Memory B cell (primary cell): ENCODE results near the gene EPS8L2.
"Not testable (repeated sequence)": the region's sequence is repeated elsewhere in the genome, so short reads cannot be mapped to it uniquely, and the experiment has no call there.

Source experiments
- ATAC-seq: fragments of 150-1000 bp; cut with Tn5 transposase; 2 replicates; pipeline ENCODE4 v1.10.0; 2021; ENCODE audit warnings: low read depth, mild to moderate bottlenecking, moderate library complexity
- DNase-seq, 2 donors: peaks; one replicate each; pipeline ENCODE4 v3.0.0; 2022; ENCODE audit warnings: low spot score in 2 of 2
- H3K27ac Mint-ChIP-seq: one replicate; pipeline ENCODE4 v1.8.0; 2022; ENCODE audit warnings: mild to moderate bottlenecking, moderate library complexity, mixed read lengths
- H3K27me3 Mint-ChIP-seq: one replicate; pipeline ENCODE4 v1.8.0; 2022; ENCODE audit warnings: mixed read lengths
- H3K36me3 Mint-ChIP-seq: one replicate; pipeline ENCODE4 v1.8.0; 2022; ENCODE audit warnings: mild to moderate bottlenecking, mixed read lengths
- H3K4me1 Mint-ChIP-seq: one replicate; pipeline ENCODE4 v1.8.0; 2022; ENCODE audit warnings: mixed read lengths
- H3K4me3 Mint-ChIP-seq: one replicate; pipeline ENCODE4 v1.8.0; 2022; ENCODE audit warnings: mild to moderate bottlenecking, moderate library complexity, mixed read lengths
- H3K9me3 Mint-ChIP-seq: one replicate; pipeline ENCODE4 v1.8.0; 2022; ENCODE audit warnings: mixed read lengths

EPS8L2 gene

DNA sequence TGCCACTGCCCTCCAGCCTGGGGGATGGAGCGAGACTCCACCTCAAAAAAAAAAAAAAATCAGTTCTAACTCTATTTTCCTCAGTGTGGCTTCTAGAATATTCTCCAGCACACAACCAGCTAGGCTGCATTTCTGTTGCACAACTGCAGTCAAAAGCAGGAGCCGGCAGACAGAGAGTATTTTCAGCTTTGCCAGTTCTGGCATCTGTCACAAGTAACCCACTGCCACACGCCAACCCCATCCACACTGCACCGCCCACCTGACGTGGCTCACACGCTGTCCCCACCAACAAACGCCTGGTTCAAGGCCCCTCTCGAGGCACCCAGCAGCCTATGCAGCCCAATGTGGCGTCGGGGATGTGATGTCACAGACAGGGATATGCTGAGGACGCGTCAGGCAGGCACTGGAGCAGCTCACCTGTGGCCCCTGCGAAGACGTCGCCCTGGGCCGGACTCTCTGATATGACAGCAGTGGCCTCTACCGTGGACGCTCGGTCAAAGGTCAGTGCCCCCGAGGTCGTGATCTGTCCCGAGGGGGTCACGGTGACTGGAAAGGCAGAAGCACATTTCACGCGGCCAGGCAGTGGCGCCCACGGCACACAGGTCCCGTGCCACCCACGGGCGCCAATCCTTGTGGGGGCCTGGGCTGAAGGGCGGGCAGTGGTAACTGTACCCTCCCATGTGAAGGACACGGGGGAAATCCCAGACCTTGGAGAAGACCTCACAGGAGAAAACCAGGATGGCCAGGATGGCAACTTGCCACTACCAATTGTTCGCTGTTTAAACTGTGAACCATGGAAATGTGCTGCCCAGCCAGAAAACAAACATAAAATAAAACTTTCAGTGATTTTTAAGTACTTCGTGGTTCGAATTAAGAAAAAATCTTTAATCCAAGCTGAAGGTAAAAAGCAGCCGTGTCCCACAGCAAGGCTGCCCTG, 26.5 kb upstream of the EPS8L2 start:
- H3K4me3 Mint-ChIP-seq = no peak overlapping the region
- H3K4me1 Mint-ChIP-seq = no peaks in the 10 kb centered on the region
- peaks cover 34% of the 10 kb centered on the region for H3K36me3 Mint-ChIP-seq
- no peaks in the 10 kb centered on the region for H3K27me3 Mint-ChIP-seq
- ATAC-seq (no peak), DNase-seq (no peak)
- no peak overlapping the region for H3K27ac Mint-ChIP-seq
- no peaks in the 10 kb centered on the region for H3K9me3 Mint-ChIP-seq

DNA sequence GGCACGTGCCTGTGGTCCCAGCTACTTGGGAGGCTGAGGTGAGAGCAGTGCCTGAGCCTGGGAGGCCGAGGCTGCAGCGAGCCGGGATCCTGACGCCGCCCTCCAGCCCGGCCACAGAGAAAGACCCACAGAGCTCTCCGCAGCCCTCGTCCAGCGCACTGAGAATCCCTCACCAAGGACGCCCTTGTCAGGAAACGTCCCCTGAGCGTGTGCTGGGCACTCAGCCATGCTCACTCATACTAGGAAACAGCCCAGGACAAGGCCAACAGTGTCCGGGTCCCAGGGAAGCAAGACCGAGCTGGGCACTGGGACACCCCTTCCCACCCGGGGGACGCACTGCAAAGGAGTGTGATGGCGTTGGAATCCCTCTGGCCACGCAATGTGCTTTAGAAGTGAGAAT, 25.6 kb upstream of the EPS8L2 start:
- Mint-ChIP-seq H3K27ac (no peak overlapping the region), H3K4me3 (no peak overlapping the region), H3K4me1 (no peaks in the 10 kb centered on the region), H3K9me3 (no peaks in the 10 kb centered on the region), H3K27me3 (no peaks in the 10 kb centered on the region), H3K36me3 (peaks cover 37% of the 10 kb centered on the region)
- no peak for ATAC-seq
- DNase-seq = no peak

DNA sequence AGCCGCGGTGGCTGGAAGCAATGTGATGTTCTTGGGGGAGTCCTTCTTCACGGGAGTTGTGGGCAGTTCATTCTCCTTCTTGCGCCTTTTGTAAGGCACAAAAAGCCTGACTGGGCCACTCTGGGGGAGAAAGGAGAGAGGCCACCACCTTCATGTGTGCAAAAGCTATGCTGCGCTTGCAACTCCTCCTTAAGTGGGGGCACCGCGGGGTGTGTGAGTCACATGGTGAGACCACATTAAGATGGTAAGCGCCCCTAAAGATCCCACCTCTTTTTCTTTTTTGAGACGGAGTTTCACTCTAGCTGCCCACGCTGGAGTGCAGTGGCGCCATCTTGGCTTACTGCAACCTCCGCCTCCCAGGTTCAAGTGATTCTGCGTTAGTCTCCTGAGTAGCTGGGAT, 25.1 kb upstream of the EPS8L2 start:
- Mint-ChIP-seq H3K27me3 (no peaks in the 10 kb centered on the region), H3K9me3 (no peaks in the 10 kb centered on the region), H3K27ac (no peak overlapping the region), H3K4me3 (no peak overlapping the region), H3K4me1 (no peaks in the 10 kb centered on the region), H3K36me3 (peaks cover 37% of the 10 kb centered on the region)
- DNase-seq = no peak
- ATAC-seq = no peak

DNA sequence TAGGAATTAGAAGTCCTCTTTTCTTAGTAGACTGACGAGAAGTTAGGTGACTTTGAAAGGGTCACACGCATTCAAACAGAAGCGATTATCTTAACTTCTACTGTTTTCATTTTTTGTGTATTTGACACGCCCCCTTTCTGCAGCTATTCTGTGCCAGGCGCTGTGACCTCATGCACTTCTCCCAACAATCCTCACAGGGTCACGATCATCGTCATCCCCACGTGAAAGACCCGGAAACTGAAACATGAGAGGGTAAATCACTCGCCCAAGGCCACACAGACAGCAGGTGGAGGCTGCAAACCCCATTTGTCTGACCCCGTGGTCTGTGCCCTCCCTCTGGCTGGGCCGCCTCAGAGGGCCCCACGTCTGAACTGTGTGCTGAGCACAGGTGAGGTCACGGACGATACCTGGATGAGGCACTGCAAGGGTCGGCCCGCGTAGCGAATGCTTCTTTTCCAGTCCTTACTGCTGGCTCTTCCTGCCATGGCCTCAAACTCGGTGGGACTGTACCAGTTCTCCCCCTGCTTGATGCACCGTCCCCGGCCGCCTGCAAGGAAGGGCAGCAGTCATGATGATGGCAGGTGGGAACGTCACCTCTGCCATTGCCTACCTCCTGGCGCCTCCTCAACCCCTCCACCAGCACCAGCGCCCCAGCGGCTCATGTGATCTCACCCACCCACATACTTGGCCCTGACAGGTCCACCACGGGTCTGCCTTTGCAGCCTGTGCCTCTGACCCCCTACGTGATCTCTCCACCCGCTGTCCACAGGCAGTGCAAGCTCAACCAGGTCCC, 19.4 kb upstream of the EPS8L2 start:
- Mint-ChIP-seq H3K27ac (no peak overlapping the region), H3K27me3 (no peaks in the 10 kb centered on the region), H3K36me3 (peaks cover 32% of the 10 kb centered on the region), H3K4me3 (no peak overlapping the region), H3K9me3 (no peaks in the 10 kb centered on the region), H3K4me1 (no peaks in the 10 kb centered on the region)
- ATAC-seq (no peak), DNase-seq (no peak)

DNA sequence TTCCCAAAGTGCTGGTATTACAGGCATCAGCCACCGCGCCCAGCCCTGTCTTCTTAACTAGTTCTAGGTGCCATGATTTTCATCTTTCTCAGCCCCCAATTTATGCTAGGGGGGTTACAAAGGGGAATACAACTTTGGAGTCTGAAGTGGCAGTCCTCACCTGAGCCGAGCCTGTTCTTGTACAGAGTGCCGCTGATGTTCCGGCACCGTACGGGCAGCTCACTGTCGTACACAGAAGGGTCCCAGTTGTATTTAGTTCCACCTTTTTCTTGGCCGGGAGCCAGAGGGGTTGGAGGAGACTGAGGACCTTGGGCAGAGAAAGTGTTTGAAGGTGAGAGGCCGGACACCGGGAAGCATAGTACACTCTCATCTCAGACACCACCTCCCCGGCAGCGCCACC, 18.3 kb upstream of the EPS8L2 start:
- Mint-ChIP-seq H3K27me3 (no peaks in the 10 kb centered on the region), H3K9me3 (no peaks in the 10 kb centered on the region), H3K27ac (no peak overlapping the region), H3K4me3 (no peak overlapping the region), H3K36me3 (peaks cover 26% of the 10 kb centered on the region), H3K4me1 (peaks cover 6% of the 10 kb centered on the region)
- DNase-seq (no peak), ATAC-seq (no peak)

DNA sequence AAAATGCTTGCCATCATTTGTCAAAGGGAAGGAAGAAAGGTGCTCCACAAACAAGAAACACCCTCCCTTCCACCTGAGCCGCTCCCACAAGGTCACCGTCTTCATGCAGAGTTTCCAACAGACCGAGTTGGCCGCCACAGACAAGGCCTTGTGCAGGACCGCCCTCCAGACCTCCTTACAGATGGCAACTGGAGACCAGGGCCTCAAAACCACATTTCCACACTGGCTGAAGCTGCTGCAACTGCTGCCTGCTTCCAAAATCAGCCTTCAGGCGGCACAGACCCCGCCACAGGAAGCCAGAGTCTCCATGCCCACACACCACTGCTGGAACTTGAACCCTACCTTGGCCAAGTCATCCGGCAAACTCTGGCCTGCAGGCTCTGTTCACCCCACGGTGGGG, 17.4 kb upstream of the EPS8L2 start:
- H3K27me3 Mint-ChIP-seq = no peaks in the 10 kb centered on the region
- DNase-seq = no peak
- H3K4me1 Mint-ChIP-seq = peaks cover 13% of the 10 kb centered on the region
- H3K27ac Mint-ChIP-seq = no peak overlapping the region
- H3K36me3 Mint-ChIP-seq = peaks cover 18% of the 10 kb centered on the region
- no peak for ATAC-seq
- no peak overlapping the region for H3K4me3 Mint-ChIP-seq
- H3K9me3 Mint-ChIP-seq = no peaks in the 10 kb centered on the region

DNA sequence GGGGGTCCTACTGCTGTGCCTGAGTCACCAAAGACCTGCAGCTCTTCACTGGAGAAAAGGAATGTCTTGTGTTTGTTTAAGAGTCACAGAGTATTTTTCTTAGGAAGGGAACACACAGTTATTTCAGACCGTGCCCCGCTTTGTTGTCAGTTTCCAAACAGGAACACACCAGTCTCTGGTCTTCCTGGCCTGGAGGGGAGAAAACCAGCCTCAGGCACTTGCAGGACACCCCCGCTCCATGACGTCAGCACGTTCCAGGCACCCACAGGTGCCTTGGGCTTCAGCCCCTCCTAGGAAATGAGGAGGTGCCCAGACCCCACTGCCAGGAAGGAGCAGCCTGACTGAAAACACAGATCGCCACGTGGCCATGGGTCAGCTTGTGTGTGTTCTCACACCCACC, 16.4 kb upstream of the EPS8L2 start:
- ATAC-seq = no peak
- Mint-ChIP-seq H3K27ac (no peak overlapping the region), H3K27me3 (no peaks in the 10 kb centered on the region), H3K4me1 (peaks cover 20% of the 10 kb centered on the region), H3K36me3 (peaks cover 11% of the 10 kb centered on the region), H3K4me3 (no peak overlapping the region), H3K9me3 (no peaks in the 10 kb centered on the region)
- DNase-seq = no peak

DNA sequence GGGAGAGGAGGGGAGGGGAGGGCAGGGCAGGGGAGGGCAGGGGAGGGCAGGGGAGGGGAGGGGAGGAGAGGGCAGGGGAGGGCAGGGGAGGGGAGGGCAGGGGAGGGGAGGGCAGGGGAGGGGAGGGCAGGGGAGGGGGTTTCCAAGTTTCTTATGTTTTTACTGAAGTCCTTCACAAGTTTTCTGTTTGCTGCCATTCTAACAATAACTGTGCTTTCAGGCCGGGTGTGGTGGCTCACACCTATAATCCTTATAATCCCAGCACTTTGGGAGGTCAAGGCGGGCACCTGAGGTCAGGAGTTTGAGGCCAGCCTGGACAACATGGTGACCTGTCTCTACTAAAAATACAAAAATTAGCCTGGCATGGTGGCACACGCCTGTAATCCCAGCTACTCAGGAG, 15.8 kb upstream of the EPS8L2 start:
- H3K4me1 Mint-ChIP-seq = peaks cover 20% of the 10 kb centered on the region
- H3K36me3 Mint-ChIP-seq, H3K27ac Mint-ChIP-seq, H3K4me3 Mint-ChIP-seq, ATAC-seq, DNase-seq, H3K9me3 Mint-ChIP-seq, H3K27me3 Mint-ChIP-seq: not testable (repeated sequence)

DNA sequence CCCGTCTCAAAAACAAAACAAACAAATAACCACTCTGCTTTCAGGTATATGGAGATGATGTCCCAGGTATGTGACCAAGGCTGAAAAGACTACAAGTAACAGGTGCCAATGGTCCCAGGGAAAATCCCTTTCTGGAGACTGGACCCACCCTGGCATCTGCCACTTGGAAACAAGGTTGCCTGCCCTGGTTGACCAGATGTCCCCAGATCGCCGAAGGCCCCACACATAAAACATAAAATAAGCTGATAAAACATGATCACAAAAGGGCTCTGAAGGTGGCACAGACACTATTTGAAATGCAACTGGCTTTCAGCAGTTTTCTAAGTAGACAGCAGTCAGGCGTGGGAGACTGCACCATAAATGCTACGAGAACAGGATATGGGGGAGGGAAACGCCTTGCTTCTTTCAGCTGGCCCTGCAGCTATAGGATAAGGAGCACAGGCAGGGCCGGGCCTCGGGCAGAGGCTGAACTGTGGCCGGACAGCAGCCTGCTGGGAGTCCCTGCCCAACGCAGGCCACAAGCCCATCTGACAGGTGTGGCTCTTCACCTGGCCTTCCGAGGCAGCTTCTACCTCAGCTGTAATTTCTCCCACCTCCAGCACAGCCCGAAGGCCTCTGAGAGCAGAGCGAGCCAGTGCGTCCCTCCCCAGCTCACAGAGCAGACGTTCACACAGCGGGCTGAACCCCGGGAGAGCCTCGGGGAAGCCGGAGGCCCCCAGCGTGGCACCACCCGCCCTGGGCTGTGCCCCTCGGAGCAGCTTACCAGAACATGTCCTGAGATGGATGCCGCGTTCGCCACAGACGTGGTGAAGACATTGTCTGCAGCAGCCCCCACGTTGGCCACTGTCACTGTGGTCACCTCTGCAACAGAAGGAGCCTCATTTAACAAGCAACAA, 15.0 kb upstream of the EPS8L2 start:
- Mint-ChIP-seq H3K4me1 (peaks cover 20% of the 10 kb centered on the region), H3K27me3 (no peaks in the 10 kb centered on the region), H3K4me3 (no peak overlapping the region), H3K27ac (no peak overlapping the region), H3K9me3 (no peaks in the 10 kb centered on the region), H3K36me3 (peaks cover 9% of the 10 kb centered on the region)
- DNase-seq (no peak), ATAC-seq (no peak)

DNA sequence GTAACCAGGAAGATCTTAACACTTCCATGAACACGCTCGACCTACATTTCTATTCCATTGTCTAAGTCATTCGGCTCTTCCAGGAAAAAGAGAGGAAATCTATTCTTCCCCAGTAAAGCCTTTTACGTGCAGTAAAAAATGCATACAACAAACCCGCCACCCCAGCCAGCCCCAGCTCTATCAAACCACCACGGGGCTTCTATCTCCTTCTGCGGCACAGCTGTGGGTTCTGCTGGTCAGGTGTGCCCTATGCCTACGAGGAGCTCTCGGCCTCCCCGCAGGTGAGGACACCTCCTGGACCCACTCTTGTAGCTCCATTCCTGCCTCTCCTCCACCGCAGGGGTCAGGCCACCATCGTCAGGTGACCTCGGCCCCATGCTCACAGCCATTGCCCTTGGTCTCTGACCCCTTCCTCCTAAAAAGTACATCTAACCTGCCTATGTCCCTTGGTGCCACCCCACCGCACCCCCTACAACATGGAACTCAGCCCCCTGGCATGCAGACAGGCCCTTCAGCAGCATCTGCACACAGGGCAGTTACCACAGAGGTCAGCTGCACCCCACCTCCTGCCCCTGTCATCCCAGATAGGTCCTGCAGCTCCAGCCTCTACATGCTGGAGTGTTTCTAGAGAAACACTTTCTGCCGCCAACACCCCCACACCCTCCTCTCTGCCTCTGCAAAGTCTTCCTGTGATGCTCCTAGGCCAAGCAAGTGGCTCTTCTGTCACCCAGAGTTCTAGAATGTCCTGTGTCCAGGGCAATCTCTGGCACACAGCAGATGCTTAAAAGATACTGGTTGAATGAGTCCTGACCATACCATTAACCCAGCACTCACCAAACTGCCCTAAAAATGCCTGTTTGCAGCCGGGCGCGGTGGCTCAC, 14.1 kb upstream of the EPS8L2 start:
- Mint-ChIP-seq H3K4me3 (no peak overlapping the region), H3K4me1 (peaks cover 20% of the 10 kb centered on the region), H3K36me3 (peaks cover 8% of the 10 kb centered on the region), H3K27me3 (no peaks in the 10 kb centered on the region), H3K27ac (no peak overlapping the region), H3K9me3 (no peaks in the 10 kb centered on the region)
- ATAC-seq (no peak), DNase-seq (no peak)

DNA sequence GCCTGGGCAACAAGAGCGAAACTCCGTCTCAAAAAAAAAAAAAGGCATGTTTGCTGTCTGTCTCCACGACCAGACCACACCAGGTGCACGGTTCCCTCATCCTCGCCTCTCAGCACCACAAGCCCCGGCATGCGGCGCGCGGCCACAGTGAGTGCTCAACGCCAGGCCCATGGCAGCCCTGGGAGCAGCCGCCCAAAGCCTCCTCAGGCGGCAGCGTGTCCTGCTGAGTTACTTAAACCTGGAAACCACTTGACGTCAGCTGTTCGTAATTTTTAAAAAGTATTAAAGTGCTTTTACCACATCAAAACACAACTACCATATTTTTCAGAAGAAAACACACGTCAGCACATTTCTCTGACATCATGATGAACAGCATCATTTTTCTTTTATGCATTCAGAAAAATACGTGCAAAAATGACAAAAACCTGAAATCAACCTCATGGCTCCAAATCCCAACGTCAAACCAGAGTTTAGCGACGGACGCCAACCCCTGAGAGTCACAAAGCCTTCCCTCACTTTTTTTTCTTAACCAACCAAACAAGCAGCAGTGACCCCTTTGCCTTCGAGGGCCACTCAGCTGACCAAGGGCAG, 13.1 kb upstream of the EPS8L2 start:
- H3K27me3 Mint-ChIP-seq = no peaks in the 10 kb centered on the region

DNA sequence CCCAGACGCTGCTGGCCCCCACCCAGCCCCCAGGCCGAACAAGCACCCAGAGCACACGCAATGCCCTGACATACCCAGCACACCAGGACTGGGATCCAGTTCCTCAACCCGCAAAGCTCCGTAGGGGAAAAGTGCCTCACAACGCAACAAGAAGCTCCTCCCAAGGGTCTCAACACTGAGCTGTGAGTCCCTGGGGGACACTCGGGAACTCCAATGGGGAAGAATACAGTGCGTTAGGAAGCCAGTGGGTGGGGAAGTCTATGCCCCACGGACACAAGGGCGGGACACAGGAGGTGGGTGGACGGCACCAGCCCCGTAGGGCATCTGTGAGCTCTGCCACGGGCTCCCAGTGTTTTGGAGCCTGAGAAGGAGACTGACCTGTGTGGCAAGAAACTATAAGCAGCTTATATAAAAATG, 12.6 kb upstream of the EPS8L2 start:
- Mint-ChIP-seq H3K27ac (peak overlapping the region; percentile 68), H3K27me3 (no peaks in the 10 kb centered on the region), H3K4me3 (peak overlapping the region; percentile 83), H3K4me1 (peaks cover 29% of the 10 kb centered on the region), H3K36me3 (peaks cover 3% of the 10 kb centered on the region), H3K9me3 (no peaks in the 10 kb centered on the region)
- no peak for ATAC-seq
- peak in 1 of 2 donors; percentile 20 for DNase-seq

More for the DNA sequence above, 13.1 kb upstream of the EPS8L2 start:
- Mint-ChIP-seq H3K27ac (no peak overlapping the region), H3K36me3 (peaks cover 3% of the 10 kb centered on the region), H3K4me3 (peak overlapping the region; percentile 83), H3K9me3 (no peaks in the 10 kb centered on the region), H3K4me1 (peaks cover 28% of the 10 kb centered on the region)
- DNase-seq = peak in 1 of 2 donors; percentile 30
- ATAC-seq = no peak
